Activated CD4-positive, alpha-beta T cell treated with anti-CD3 and anti-CD28 coated beads, Interleukin-2, amount 10 ng/mL, durations not matched to agents 24 days and 14 days (primary cell): ENCODE measurements around the gene MAP2K1. TPM values are rescaled to one million over a fixed set of nuclear protein-coding genes. Genes with fewer than 3 reads are reported as not detected.

Experiments
- DNase-seq: peaks from one replicate; pipeline ENCODE4 v3.0.0; 2022
- H3K27ac Mint-ChIP-seq: one replicate; pipeline ENCODE4 v1.8.0; 2022; ENCODE audit warnings: mild to moderate bottlenecking, mixed read lengths
- H3K27me3 Mint-ChIP-seq: one replicate; pipeline ENCODE4 v1.8.0; 2022; ENCODE audit warnings: mixed read lengths
- H3K36me3 Mint-ChIP-seq: one replicate; pipeline ENCODE4 v1.8.0; 2022; ENCODE audit warnings: low read depth, mild to moderate bottlenecking, mixed read lengths
- H3K4me1 Mint-ChIP-seq: one replicate; pipeline ENCODE4 v1.8.0; 2021; ENCODE audit warnings: mixed read lengths
- H3K4me3 Mint-ChIP-seq: one replicate; pipeline ENCODE4 v1.8.0; 2022; ENCODE audit warnings: mild to moderate bottlenecking, moderate library complexity, mixed read lengths
- H3K9me3 Mint-ChIP-seq: one replicate; pipeline ENCODE4 v1.8.0; 2021; ENCODE audit warnings: mixed read lengths
- intact Hi-C: fragments of 100-400 bp; cut with micrococcal nuclease; formaldehyde crosslinking; loops from one replicate; pipeline ENCODE4 v1.15.1; 2023
- total RNA-seq: library from RNA; stranded (reverse); gene quantifications from 2 replicates; pipeline ENCODE4 v1.2.3, GENCODE V29; 2022

MAP2K1 gene
- total RNA-seq, 1 donor from 2014 or later, result 106 TPM

GRCh38 chr15:66403323-66403722 is 16.6 kb downstream of the MAP2K1 start:
- Mint-ChIP-seq H3K27ac (no peak overlapping the region), H3K4me1 (peaks cover 72% of the 10 kb centered on the region), H3K4me3 (no peak overlapping the region), H3K27me3 (no peaks in the 10 kb centered on the region), H3K36me3 (peaks cover 13% of the 10 kb centered on the region), H3K9me3 (no peaks in the 10 kb centered on the region)
- no peak for DNase-seq
- intact Hi-C loops, result no loop called here

- Mint-ChIP-seq H3K36me3 (peaks cover 14% of the 10 kb centered on the region), H3K27ac (no peak overlapping the region), H3K4me3 (peak overlapping the region; percentile 55), H3K9me3 (no peaks in the 10 kb centered on the region), H3K27me3 (no peaks in the 10 kb centered on the region), H3K4me1 (peaks cover 78% of the 10 kb centered on the region)
- no peak for DNase-seq
- intact Hi-C loops, result no loop called here
These were observed 17.4 kb downstream of the MAP2K1 start for GRCh38 chr15:66404122-66404521.

GRCh38 chr15:66404532-66404931 is 17.8 kb downstream of the MAP2K1 start:
- no peak for DNase-seq
- Mint-ChIP-seq H3K27me3 (no peaks in the 10 kb centered on the region), H3K36me3 (peaks cover 12% of the 10 kb centered on the region), H3K9me3 (no peaks in the 10 kb centered on the region), H3K27ac (no peak overlapping the region), H3K4me3 (peak overlapping the region; percentile 55), H3K4me1 (peaks cover 78% of the 10 kb centered on the region)
- intact Hi-C loops, result no loop called here

- Mint-ChIP-seq H3K36me3 (peaks cover 12% of the 10 kb centered on the region), H3K27me3 (no peaks in the 10 kb centered on the region), H3K9me3 (no peaks in the 10 kb centered on the region), H3K27ac (no peak overlapping the region), H3K4me1 (peaks cover 81% of the 10 kb centered on the region), H3K4me3 (peak overlapping the region; percentile 55)
- intact Hi-C loops, result no loop called here
- no peak for DNase-seq
These were observed 18.3 kb downstream of the MAP2K1 start for GRCh38 chr15:66405007-66405406.

GRCh38 chr15:66405615-66406014 is 18.9 kb downstream of the MAP2K1 start:
- H3K4me3 Mint-ChIP-seq, result no peak overlapping the region
- intact Hi-C loops, result no loop called here
- H3K27me3 Mint-ChIP-seq, result no peaks in the 10 kb centered on the region
- H3K9me3 Mint-ChIP-seq, result no peaks in the 10 kb centered on the region
- no peak overlapping the region for H3K27ac Mint-ChIP-seq
- H3K36me3 Mint-ChIP-seq, result peaks cover 9% of the 10 kb centered on the region
- no peak for DNase-seq
- H3K4me1 Mint-ChIP-seq, result peaks cover 79% of the 10 kb centered on the region

GRCh38 chr15:66408254-66408653 is 21.5 kb downstream of the MAP2K1 start:
- Mint-ChIP-seq H3K27me3 (no peaks in the 10 kb centered on the region), H3K4me1 (peaks cover 76% of the 10 kb centered on the region), H3K4me3 (no peak overlapping the region), H3K27ac (no peak overlapping the region), H3K36me3 (peaks cover 13% of the 10 kb centered on the region), H3K9me3 (no peaks in the 10 kb centered on the region)
- intact Hi-C loops, result no loop called here
- no peak for DNase-seq

GRCh38 chr15:66408675-66409282 is 22.1 kb downstream of the MAP2K1 start:
- Mint-ChIP-seq H3K27me3 (no peaks in the 10 kb centered on the region), H3K27ac (no peak overlapping the region), H3K9me3 (no peaks in the 10 kb centered on the region), H3K4me1 (peaks cover 74% of the 10 kb centered on the region), H3K36me3 (peaks cover 18% of the 10 kb centered on the region), H3K4me3 (no peak overlapping the region)
- no peak for DNase-seq
- intact Hi-C loops, result no loop called here

- intact Hi-C loops, result no loop called here
- peak overlapping the region; percentile 39 for H3K4me3 Mint-ChIP-seq
- H3K4me1 Mint-ChIP-seq, result peaks cover 67% of the 10 kb centered on the region
- no peaks in the 10 kb centered on the region for H3K27me3 Mint-ChIP-seq
- no peaks in the 10 kb centered on the region for H3K9me3 Mint-ChIP-seq
- peak overlapping the region; percentile 14 for H3K27ac Mint-ChIP-seq
- H3K36me3 Mint-ChIP-seq, result peaks cover 27% of the 10 kb centered on the region
- DNase-seq, result no peak
These were observed 22.9 kb downstream of the MAP2K1 start for GRCh38 chr15:66409565-66410108.

- Mint-ChIP-seq H3K27ac (peak overlapping the region; percentile 54), H3K36me3 (peaks cover 38% of the 10 kb centered on the region), H3K9me3 (no peaks in the 10 kb centered on the region), H3K4me3 (peak overlapping the region; percentile 78), H3K27me3 (no peaks in the 10 kb centered on the region), H3K4me1 (peaks cover 67% of the 10 kb centered on the region)
- DNase-seq, result peak; percentile 67
- intact Hi-C loops, result no loop called here
These were observed 24.5 kb downstream of the MAP2K1 start for GRCh38 chr15:66411190-66411589.

- H3K27me3 Mint-ChIP-seq, result no peaks in the 10 kb centered on the region
- no peaks in the 10 kb centered on the region for H3K9me3 Mint-ChIP-seq
- no peak overlapping the region for H3K4me3 Mint-ChIP-seq
- intact Hi-C loops, result no loop called here
- peaks cover 72% of the 10 kb centered on the region for H3K4me1 Mint-ChIP-seq
- H3K36me3 Mint-ChIP-seq, result peaks cover 39% of the 10 kb centered on the region
- DNase-seq, result no peak
- no peak overlapping the region for H3K27ac Mint-ChIP-seq
These were observed 25.5 kb downstream of the MAP2K1 start for GRCh38 chr15:66412220-66412619.

- no peak overlapping the region for H3K27ac Mint-ChIP-seq
- no peaks in the 10 kb centered on the region for H3K27me3 Mint-ChIP-seq
- peaks cover 40% of the 10 kb centered on the region for H3K36me3 Mint-ChIP-seq
- H3K4me3 Mint-ChIP-seq, result no peak overlapping the region
- no peaks in the 10 kb centered on the region for H3K9me3 Mint-ChIP-seq
- intact Hi-C loops, result no loop called here
- no peak for DNase-seq
- peaks cover 68% of the 10 kb centered on the region for H3K4me1 Mint-ChIP-seq
These were observed 26.9 kb downstream of the MAP2K1 start for GRCh38 chr15:66413579-66413978.

- peak overlapping the region; percentile 13 for H3K27ac Mint-ChIP-seq
- no peaks in the 10 kb centered on the region for H3K9me3 Mint-ChIP-seq
- no peak for DNase-seq
- intact Hi-C loops, result no loop called here
- no peak overlapping the region for H3K4me3 Mint-ChIP-seq
- H3K36me3 Mint-ChIP-seq, result peaks cover 38% of the 10 kb centered on the region
- no peaks in the 10 kb centered on the region for H3K27me3 Mint-ChIP-seq
- peaks cover 56% of the 10 kb centered on the region for H3K4me1 Mint-ChIP-seq
These were observed 28.6 kb downstream of the MAP2K1 start for GRCh38 chr15:66415360-66415759.

- no peak overlapping the region for H3K27ac Mint-ChIP-seq
- H3K36me3 Mint-ChIP-seq, result peaks cover 41% of the 10 kb centered on the region
- H3K4me3 Mint-ChIP-seq, result no peak overlapping the region
- DNase-seq, result no peak
- intact Hi-C loops, result no loop called here
- H3K9me3 Mint-ChIP-seq, result no peaks in the 10 kb centered on the region
- H3K4me1 Mint-ChIP-seq, result peaks cover 49% of the 10 kb centered on the region
- H3K27me3 Mint-ChIP-seq, result no peaks in the 10 kb centered on the region
These were observed 31.0 kb downstream of the MAP2K1 start for GRCh38 chr15:66417736-66418135.

- no peak for DNase-seq
- H3K27me3 Mint-ChIP-seq, result no peaks in the 10 kb centered on the region
- no peaks in the 10 kb centered on the region for H3K9me3 Mint-ChIP-seq
- no peak overlapping the region for H3K27ac Mint-ChIP-seq
- intact Hi-C loops, result no loop called here
- H3K36me3 Mint-ChIP-seq, result peaks cover 32% of the 10 kb centered on the region
- H3K4me1 Mint-ChIP-seq, result peaks cover 50% of the 10 kb centered on the region
- H3K4me3 Mint-ChIP-seq, result no peak overlapping the region
These were observed 32.8 kb downstream of the MAP2K1 start for GRCh38 chr15:66419471-66419870.

GRCh38 chr15:66422347-66422746 is 35.6 kb downstream of the MAP2K1 start:
- DNase-seq, result no peak
- Mint-ChIP-seq H3K36me3 (peaks cover 28% of the 10 kb centered on the region), H3K4me3 (no peak overlapping the region), H3K27ac (no peak overlapping the region), H3K4me1 (peaks cover 46% of the 10 kb centered on the region), H3K27me3 (no peaks in the 10 kb centered on the region), H3K9me3 (no peaks in the 10 kb centered on the region)
- intact Hi-C loops, result no loop called here
